Stimulated activated CD8-positive, alpha-beta memory T cell treated with anti-CD3 and anti-CD28 coated beads, Interleukin-4, amount 100 ng/mL, for 48 hours (primary cell): Measurements from ENCODE around the gene HRH1.
"Not testable (repeated sequence)": the region's sequence is repeated elsewhere in the genome, so short reads cannot be mapped to it uniquely, and the experiment has no call there.

Experiments
- DNase-seq: peaks from one replicate; pipeline ENCODE4 v3.0.0-alpha.2; 2020

HRH1 gene

GRCh38 chr3:11245827-11246662, 91.8 kb downstream of the HRH1 start:
- DNase-seq = no peak

GRCh38 chr3:11246663-11246970, 92.3 kb downstream of the HRH1 start:
- DNase-seq = no peak

DNA sequence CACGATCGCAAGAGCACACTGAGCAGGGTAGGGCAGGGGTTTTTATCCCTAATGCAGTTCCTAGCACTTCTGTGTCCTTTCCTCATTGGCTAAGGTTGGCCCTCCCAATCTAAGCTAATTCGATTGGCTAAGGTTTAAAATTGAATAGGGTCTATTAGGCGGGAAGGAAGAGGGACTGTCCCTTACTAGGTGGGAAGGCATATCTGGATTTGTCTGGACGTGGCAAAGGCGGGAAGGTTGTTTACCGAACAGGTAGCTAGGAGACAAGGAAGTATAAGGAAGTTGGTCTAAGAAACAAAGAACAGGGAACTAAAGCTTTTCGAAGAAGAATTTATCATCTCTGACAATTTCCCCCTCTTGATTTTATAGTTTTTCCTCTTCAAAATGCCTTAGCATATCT, 93.1 kb downstream of the HRH1 start:
- no peak for DNase-seq

DNA sequence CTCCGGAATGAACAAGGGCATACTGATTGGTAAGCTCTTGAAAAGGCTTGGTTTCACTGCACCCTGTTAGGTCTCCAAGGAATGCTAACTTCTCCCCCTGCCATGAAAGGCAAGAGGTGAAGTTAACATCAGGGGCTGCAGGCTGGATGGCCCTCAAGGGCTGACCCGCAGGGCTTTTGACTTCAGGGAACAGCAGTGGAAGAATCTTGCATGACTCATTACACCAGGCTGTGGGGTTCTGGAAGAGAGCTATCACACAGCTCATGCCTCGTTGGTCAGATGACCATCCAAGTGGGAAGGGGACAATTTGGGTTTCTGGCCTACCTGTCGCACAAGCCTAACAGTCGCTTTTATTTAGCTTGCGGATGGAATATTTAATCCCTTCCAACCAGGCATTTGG, 94.3 kb downstream of the HRH1 start:
- DNase-seq = no peak

DNA sequence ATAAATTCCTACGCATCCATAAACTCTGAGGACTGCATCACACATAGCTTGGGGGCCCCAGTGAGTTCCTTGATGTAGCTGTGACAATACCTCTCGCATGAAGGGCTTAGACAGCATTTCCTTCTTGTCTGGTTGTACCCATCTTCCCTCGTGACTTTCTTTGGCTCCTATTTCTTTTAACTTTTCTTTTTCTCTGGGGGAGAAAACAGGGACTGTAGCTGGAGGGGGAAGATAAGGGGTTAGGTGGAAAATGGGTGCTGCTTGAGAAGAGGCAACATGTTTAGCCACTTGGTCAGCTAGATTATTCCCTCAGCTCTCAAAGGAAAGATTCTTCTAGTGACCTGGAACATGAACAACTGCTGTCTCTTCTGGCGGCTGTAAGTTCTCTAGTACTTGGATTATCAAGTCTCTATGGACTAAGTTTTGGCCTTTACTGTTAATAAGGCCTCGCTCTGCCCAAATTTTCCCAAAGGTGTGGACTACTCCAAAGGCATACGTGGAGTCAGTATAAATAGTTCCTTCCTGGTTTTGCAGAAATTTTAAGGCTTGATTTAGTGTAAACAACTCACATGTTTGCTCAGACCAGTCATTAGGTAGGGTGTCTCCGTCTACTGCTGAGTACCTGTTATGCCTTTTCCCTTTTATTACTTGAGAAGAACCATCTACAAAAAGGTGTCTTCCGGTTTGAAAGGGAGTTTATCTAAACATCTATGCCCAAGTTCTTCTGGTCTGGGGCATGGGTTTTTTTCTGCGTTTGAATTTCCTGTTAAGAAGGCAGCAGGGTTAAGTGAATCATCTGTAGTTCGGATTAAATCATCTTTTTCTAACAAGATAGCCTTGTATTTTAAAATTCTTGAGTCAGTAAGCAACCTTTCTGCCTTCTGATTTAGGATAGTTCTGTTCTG, 96.9 kb downstream of the HRH1 start:
- no peak for DNase-seq

GRCh38 chr3:11251807-11252176, 97.5 kb downstream of the HRH1 start:
- no peak for DNase-seq

- no peak for DNase-seq
These were observed 100.6 kb downstream of the HRH1 start for GRCh38 chr3:11254876-11255275.

DNA sequence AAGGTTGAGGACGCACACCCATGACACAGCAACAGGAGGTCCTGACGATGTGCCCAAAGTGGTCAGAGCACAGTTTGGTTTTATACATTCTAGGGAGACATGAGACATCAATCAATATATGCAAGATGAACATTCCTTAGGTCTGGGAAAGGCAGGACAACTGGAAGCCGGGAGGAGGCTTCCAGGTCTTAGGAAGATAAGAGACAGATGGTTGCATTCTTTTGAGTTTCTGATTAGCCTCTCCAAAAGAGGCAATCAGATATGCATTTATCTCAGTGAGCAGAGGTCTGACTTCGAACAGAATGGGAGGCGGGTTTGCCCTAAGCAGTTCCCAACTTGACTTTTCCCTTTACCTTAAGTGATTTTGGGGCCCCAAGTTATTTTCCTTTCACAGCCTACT, 101.2 kb downstream of the HRH1 start:
- DNase-seq = not testable (repeated sequence)

DNA sequence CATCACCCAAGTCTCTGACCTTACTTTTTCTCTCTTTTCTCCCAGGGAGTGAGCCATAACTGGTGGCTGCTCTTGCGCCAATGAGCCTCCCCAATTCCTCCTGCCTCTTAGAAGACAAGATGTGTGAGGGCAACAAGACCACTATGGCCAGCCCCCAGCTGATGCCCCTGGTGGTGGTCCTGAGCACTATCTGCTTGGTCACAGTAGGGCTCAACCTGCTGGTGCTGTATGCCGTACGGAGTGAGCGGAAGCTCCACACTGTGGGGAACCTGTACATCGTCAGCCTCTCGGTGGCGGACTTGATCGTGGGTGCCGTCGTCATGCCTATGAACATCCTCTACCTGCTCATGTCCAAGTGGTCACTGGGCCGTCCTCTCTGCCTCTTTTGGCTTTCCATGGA, 104.7 kb downstream of the HRH1 start:
- no peak for DNase-seq

DNA sequence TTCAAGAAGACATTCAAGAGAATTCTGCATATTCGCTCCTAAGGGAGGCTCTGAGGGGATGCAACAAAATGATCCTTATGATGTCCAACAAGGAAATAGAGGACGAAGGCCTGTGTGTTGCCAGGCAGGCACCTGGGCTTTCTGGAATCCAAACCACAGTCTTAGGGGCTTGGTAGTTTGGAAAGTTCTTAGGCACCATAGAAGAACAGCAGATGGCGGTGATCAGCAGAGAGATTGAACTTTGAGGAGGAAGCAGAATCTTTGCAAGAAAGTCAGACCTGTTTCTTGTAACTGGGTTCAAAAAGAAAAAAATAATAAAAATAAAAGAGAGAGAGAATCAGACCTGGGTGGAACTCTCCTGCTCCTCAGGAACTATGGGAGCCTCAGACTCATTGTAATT, 106.2 kb downstream of the HRH1 start:
- no peak for DNase-seq

DNA sequence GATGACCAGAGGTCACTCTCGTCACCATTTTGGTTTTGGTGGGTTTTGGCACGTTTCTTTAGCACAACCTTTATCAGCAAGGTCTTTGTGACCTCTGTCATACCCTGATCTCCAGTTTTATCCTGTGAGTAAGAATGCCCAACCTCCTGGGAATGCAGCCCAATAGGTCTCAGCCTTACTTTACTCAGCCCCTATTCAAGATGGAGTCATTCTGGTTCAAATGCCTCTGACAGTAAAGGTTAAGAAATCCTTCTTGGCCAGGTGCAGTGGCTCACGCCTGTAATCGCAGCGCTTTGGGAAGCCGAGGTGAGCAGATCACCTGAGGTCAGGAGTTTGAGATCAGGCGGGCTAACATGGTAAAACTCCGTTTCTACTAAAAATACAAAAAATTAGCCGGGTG, 114.7 kb downstream of the HRH1 start:
- no peak for DNase-seq

DNA sequence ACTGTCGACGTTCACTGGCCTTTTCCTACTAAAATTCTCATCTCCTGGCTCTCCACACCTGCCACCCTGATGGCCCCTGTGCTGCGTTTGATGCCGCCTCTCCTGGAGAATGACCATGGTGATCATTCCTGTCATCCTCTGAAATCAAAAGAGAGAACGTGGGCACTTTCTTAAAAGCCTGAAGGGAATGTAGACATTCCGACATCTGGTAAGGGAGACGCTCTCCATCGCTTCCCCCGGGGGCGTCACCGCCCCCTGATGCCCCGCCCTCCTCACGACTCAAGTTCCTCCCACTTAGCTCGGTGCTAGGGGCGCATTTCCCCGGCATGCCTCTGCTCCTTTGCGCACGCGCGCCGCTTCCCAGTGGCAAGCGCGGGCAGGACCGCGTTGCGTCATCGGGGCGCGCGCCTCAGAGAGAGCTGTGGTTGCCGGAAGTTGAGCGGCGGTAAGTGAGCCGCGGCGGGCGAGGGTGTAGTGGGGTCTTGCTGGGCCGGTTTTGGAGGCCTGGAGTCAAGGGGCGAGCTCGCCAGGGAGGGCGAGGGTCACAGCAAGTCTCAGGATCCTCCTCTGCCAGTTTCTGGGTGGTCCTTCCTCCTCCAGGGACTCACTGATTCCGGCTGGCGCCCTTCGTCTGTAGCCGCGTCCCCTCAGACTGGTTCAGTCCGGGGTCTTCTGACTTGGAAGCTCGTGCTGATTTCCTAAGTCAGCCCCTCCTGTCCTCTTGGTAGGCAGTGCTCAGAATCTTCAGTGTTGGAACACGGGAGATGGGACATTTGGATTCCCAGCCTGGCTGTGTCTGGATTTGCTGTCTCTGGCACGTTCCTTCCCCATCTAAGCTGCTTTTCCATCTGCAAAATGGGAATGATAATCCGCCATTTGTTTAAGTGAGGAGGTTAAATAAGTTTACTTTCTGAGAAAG, 118.0 kb downstream of the HRH1 start, which contains the start of gene ATG7:
TSS of gene ATG7 (plus strand) at position 412 of the 919 bp plus-strand sequence. CDS start 26,299 bp downstream, outside the sequence.
- peak; percentile 98 for DNase-seq

DNA sequence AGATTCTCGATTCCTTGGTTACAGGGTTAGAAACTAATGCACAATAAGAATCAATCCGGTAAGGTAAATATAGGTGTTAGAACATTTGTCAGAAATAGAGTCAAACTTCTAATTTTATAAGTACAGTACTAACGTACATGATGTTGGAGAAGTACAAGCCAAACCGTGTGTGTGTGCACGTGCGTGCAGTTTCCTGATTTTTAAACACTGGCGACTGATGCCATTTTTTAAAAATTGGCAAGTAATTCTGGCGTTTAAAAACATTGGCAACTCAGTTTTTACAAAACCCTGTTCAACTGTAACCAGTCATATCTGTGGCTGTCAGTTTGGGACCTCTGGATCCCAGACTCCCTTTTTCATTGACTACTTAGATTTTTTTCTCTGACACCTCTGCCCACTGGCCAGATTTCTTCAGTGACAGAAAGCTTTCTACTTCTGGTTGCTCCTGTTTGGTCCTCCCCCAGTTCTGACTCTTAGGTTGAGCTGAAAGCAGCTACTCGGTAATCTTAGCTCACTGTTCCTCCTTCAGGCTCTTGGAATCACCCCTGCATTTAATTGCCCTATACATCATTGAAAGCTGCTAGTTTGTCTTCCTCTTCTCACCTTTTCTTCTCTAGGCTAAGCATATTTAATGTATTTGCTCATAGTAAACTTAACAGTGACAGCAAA, 118.7 kb downstream of the HRH1 start:
- DNase-seq = no peak

DNA sequence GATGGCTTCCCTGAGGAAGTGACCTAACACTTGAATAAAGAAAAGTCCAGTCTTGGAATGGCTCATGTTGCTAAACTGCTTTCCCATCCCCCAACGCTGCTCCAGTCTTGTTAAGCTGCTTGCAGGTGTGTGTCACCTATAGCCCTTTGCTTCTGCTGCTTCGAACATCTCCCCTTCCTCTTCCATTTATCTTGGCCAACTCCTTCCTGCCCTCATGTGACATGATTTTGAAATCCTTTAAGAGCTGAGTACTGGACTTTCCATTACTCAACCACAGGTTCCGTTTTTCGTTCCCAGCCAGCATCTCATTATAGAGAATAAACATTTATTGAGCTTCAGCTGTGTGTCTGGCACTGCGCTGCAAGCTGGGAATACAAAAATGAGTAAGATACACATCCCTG, 119.6 kb downstream of the HRH1 start:
- DNase-seq = no peak

DNA sequence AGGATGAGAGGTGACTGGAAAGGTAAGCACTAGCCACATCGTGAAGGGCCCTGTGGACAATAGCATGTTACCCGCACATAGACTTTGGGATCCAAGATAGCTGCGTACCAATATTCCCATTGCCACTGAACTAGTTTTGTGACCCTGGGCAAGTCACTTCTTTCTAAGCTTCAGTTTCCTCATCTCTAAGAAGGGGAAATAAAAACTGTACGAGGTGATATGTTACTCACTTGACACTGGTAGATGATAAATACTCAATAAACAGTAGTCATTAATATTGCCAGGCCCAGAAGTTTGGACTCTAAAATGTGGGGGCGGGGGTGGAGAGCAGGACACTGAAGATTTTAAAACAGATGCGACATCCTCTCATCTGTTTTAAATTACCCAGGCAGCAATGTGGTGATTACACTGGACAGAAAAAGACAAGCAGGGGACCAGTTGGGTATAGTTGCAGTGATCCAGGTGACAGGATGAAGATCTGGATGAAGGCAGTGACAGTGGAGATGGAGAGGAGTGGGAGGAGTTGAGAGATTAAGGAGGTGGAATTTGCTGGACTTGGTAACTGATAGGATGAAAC, 120.4 kb downstream of the HRH1 start:
- DNase-seq = no peak

- DNase-seq = no peak
These were observed 121.6 kb downstream of the HRH1 start for GRCh38 chr3:11275926-11276325.

DNA sequence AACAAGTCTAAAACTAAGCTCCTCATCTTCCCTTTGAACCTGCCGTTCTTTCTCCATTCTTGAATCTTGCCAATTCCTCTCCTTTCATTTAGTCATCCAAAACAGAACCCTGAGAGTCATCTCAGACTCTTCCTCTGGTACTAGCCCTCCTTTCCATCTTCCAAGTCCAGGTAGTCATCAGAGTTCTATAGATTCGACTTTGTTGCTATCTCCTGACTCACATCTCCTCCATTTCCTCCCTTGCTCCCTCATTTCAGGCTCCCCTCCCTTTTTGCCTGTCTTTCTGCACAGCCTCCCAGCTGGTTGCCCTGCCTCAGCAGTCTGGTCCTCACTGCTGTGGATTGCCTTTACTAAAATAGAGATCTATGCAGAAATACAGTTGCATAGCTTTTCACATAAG, 122.6 kb downstream of the HRH1 start:
- DNase-seq = no peak

DNA sequence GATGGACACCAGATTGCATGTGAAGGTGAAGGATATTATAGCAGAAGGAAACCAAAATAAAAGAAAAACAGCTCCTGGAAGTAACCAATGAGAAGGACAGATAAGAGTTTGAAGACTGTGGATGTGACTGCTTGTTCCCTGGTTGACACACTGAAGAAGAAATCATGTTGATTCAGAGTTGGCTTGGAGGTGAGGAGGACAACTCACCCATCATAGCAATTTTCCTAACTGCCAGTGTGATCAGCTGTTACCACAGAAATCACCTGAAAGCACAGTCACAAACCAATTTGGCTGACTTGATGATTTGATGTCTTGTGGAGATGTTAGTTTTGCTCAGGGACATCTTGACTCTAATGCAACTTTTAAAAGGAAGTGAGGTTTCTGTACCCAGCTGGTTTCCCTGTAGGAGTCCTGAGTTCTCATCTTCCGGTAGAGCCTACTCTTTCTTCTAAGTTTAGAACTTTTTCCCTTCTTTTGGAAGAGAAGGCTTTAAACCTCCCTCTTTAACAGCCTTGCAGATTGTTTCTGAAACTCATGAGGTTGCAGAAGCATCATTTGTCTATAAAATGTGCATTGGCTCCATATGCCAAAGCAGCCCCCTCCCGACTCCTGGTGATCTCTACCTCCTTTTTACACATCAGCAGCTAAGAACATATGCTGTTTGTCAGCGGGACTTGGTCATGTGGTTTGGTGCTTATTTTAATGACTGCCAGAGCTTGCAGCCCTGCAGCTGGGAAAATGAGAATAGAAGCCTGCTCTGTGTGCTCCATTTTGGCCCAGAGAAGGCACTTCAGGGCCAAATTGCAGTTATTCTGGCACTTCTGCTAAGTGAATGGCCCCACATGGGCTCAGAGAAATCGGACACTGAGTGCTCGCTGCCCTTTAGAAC, 128.2 kb downstream of the HRH1 start:
- no peak for DNase-seq

DNA sequence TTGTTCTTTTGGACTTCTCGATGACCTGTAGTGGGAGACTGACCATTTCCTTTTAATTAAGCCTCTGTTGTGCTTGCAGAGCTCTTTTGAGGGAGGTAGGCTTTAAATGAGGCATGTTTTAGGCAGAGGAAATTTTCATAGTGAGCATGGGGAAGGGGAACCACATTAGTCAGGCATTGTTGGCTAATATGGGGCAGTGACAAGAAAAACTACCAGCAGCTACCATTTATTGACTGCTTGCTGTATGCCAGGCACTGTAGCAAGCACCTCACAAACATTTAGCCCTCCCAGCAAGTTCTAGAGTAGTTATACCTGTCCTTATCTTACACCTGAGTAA, 128.8 kb downstream of the HRH1 start:
- DNase-seq = no peak

DNA sequence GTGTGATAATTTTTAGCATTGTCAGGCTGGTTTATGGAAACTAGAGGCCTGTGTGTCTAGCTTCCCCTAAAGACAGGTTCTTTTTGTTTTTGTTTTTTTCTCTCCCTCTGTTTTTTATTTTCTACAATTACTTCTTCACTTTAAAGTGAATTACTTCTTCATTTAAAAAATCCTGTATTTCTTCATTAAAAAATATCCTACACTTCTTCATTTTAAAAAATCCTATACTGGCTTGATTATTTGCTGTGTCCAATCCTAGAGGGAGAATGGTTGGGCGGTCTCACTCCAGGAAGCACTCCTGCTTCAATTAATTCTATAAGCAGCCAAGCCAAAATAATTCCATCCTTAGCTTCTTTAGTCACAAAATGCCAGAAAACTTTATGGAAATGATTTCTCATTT, 129.7 kb downstream of the HRH1 start:
- DNase-seq = no peak

GRCh38 chr3:11285471-11285870, 131.2 kb downstream of the HRH1 start:
- no peak for DNase-seq
